Keratinocyte (primary cell): ENCODE data around the gene HRCT1. TPM values are rescaled to one million over a fixed set of nuclear protein-coding genes. Genes with fewer than 3 reads are reported as not detected.
A peak's percentile ranks its signal among the peaks of the same experiment; 100 is the strongest.

ENCODE experiments used
- DNase-seq: peaks from one replicate; pipeline ENCODE4 v3.0.0-alpha.2; 2011; ENCODE audit warnings: low read depth, missing footprints, low spot score
- FAIRE-seq: peaks from 2 replicates; lab custom pipeline; 2011; peaks lifted over from hg19 to GRCh38; lab: Jason Lieb, UNC
- H2AFZ ChIP-seq: 2 replicates; pipeline ENCODE4 v1.6.0; 2012; ENCODE audit warnings: low read length, control low read depth, inconsistent platforms; ENCODE audit not compliant: control insufficient read depth
- H3K27ac ChIP-seq: 2 replicates; pipeline ENCODE4 v1.5.1; 2011; ENCODE audit warnings: low read length; ENCODE audit not compliant: control insufficient read depth, insufficient read depth
- H3K27me3 ChIP-seq: 3 replicates; pipeline ENCODE4 v1.6.0; 2011; ENCODE audit warnings: low read length; ENCODE audit not compliant: control insufficient read depth, insufficient read depth; ENCODE audit errors: extremely low read depth
- H3K36me3 ChIP-seq, 2 experiments: 2 replicates in 1 of 2; 3 replicates in 1 of 2; pipeline ENCODE4 v1.5.1; 2011; ENCODE audit warnings: low read length in 2 of 2, mild to moderate bottlenecking in 1 of 2; ENCODE audit not compliant: control insufficient read depth in 2 of 2, insufficient read depth in 2 of 2; ENCODE audit errors: extremely low read depth in 1 of 2
- H3K4me1 ChIP-seq: 3 replicates; pipeline ENCODE4 v1.5.1; 2011; ENCODE audit warnings: low read length; ENCODE audit not compliant: control insufficient read depth, insufficient read depth; ENCODE audit errors: extremely low read depth
- H3K4me2 ChIP-seq: 3 replicates; pipeline ENCODE4 v1.6.0; 2011; ENCODE audit warnings: low read depth, low read length; ENCODE audit not compliant: control insufficient read depth, insufficient read depth; ENCODE audit errors: extremely low read depth
- H3K4me3 ChIP-seq, 3 experiments: fragments of 200-600 bp in 1 of 3; sonication (generic) in 1 of 3; 2 replicates in 2 of 3; 3 replicates in 1 of 3; pipeline ENCODE4 v1.5.1; 2011 to 2016; ENCODE audit warnings: low read length in 3 of 3, mild to moderate bottlenecking in 3 of 3, control low read depth in 2 of 3, inconsistent platforms in 1 of 3, low read depth in 1 of 3, mixed read lengths in 1 of 3, mixed run types in 1 of 3, moderate library complexity in 1 of 3; ENCODE audit not compliant: control insufficient read depth in 2 of 3, insufficient read depth in 2 of 3; ENCODE audit errors: extremely low read depth in 1 of 3
- H3K79me2 ChIP-seq: 2 replicates; pipeline ENCODE4 v1.6.0; 2012; ENCODE audit warnings: low read length; ENCODE audit not compliant: control insufficient read depth, insufficient read depth
- H3K9ac ChIP-seq: 3 replicates; pipeline ENCODE4 v1.6.0; 2011; ENCODE audit warnings: low read length; ENCODE audit not compliant: control insufficient read depth, insufficient read depth; ENCODE audit errors: extremely low read depth
- H3K9me1 ChIP-seq: 3 replicates; pipeline ENCODE4 v1.6.0; 2011; ENCODE audit warnings: low read length; ENCODE audit not compliant: control insufficient read depth, insufficient read depth; ENCODE audit errors: extremely low read depth
- H3K9me3 ChIP-seq: 2 replicates; pipeline ENCODE4 v1.5.1; 2012; ENCODE audit warnings: low read depth, low read length; ENCODE audit not compliant: control insufficient read depth
- H4K20me1 ChIP-seq: 3 replicates; pipeline ENCODE4 v1.6.0; 2011; ENCODE audit warnings: low read length; ENCODE audit not compliant: control insufficient read depth, insufficient read depth; ENCODE audit errors: extremely low read depth
- EZH2 ChIP-seq: IDR thresholded peaks from one replicate; pipeline ENCODE4 v1.6.1; 2012; ENCODE audit warnings: inconsistent platforms, mild to moderate bottlenecking, low read length, moderate library complexity
- dilution Hi-C: fragments of 300-500 bp; cut with MboI; formaldehyde crosslinking; loops from one replicate; pipeline ENCODE4 v1.7.0; 2020; ENCODE audit warnings: low sequenced_read_pairs; ENCODE audit not compliant: extremely low pct_ligation_motif_present
- polyA plus RNA-seq, 5 experiments: library from polyadenylated mRNA; depleted of rRNA in 3 of 5; stranded (reverse) in 3 of 5; stranded (forward) in 1 of 5; unstranded in 1 of 5; fragments of >200 nt; gene quantifications; 1 replicate in 1 of 5; 2 replicates in 3 of 5; 3 replicates in 1 of 5; pipeline versions ENCODE4 v1.2.1 to v1.2.3, GENCODE V29; 2011 to 2012; ENCODE audit warnings: missing spikeins in 2 of 5, low read depth in 1 of 5, low replicate concordance in 1 of 5
- TF ChIP-seq, protein P1 (sequence below), 3 experiments: IDR thresholded peaks in 1 of 3; conservative IDR thresholded peaks in 1 of 3; optimal IDR thresholded peaks in 1 of 3; 2 replicates in 2 of 3; 3 replicates in 1 of 3; pipeline versions ENCODE3 to v1.5.1; 2011; ENCODE audit warnings: low read length in 3 of 3, mild to moderate bottlenecking in 3 of 3, moderate library complexity in 2 of 3, control low read depth in 1 of 3, inconsistent platforms in 1 of 3; ENCODE audit not compliant: insufficient read depth in 2 of 3; ENCODE audit errors: extremely low read depth in 1 of 3

HRCT1 gene
- polyA plus RNA-seq, 1 donor (not counting 4 experiments of a cell fraction or from before 2014, with no cell fraction given), result not detected

DNA sequence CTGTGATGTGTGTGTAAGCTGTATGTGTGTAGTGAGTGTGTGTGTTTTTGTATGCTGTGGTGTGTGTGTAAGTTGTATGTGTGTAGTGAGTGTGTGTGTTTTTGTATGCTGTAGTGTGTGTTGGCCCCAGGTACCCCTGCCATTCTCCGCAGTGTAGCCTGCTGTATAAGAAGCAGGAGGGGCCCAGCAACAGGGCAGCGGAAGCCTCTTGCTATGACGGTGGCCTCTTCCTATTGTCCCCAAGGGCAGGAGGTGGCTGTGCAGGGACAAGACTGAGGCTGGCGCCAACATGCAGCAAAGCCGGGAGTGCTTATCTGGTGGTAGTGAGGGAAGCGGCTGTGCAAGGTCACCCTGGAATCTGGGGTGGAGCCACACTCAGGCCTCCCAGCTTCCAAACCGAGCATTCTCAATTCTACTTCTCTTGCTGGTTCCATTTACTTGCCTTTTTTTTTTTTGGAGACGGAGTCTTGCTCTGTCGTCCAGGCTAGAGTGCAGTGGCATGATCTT, 8.4 kb downstream of the HRCT1 start:
- dilution Hi-C loops, result no loop called here
- Histone ChIP-seq H3K4me2 (no peak overlapping the region), H3K27ac (no peak overlapping the region), H3K4me1 (peaks cover 4% of the 10 kb centered on the region), H4K20me1 (no peaks in the 10 kb centered on the region), H3K79me2 (no peaks in the 10 kb centered on the region), H3K27me3 (no peaks in the 10 kb centered on the region), H3K9me1 (no peaks in the 10 kb centered on the region), H3K36me3 (no peaks in the 10 kb centered on the region), H3K9me3 (no peaks in the 10 kb centered on the region), H3K4me3 (no peak overlapping the region), H3K9ac (no peak overlapping the region), H2AFZ (peak overlapping the region; percentile 70)
- FAIRE-seq, result peak; percentile 68
- TF ChIP-seq, protein P1, sequence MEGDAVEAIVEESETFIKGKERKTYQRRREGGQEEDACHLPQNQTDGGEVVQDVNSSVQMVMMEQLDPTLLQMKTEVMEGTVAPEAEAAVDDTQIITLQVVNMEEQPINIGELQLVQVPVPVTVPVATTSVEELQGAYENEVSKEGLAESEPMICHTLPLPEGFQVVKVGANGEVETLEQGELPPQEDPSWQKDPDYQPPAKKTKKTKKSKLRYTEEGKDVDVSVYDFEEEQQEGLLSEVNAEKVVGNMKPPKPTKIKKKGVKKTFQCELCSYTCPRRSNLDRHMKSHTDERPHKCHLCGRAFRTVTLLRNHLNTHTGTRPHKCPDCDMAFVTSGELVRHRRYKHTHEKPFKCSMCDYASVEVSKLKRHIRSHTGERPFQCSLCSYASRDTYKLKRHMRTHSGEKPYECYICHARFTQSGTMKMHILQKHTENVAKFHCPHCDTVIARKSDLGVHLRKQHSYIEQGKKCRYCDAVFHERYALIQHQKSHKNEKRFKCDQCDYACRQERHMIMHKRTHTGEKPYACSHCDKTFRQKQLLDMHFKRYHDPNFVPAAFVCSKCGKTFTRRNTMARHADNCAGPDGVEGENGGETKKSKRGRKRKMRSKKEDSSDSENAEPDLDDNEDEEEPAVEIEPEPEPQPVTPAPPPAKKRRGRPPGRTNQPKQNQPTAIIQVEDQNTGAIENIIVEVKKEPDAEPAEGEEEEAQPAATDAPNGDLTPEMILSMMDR (optimal IDR thresholded peaks at IDR 0.05 in 1 of 3, IDR thresholded peaks at IDR 0.05 in 1 of 3, conservative IDR thresholded peaks at IDR 0.05 in 1 of 3; ENCODE audit: extremely low read depth in 1 of 3, insufficient read depth in 2 of 3, low read length in 3 of 3), result no peak
- no peak for TF ChIP-seq EZH2
- no peak for DNase-seq

- peaks cover 4% of the 10 kb centered on the region for H3K4me1 ChIP-seq
These were observed 9.8 kb downstream of the HRCT1 start for GRCh38 chr9:35915681-35916294.

More at GRCh38 chr9:35915681-35916294, 9.8 kb downstream of the HRCT1 start:
- no peaks in the 10 kb centered on the region for H3K36me3 ChIP-seq
- FAIRE-seq, result no peak
- H3K9me1 ChIP-seq, result no peaks in the 10 kb centered on the region
- no peak for DNase-seq
- no peaks in the 10 kb centered on the region for H3K27me3 ChIP-seq
- no peak overlapping the region for H3K4me3 ChIP-seq
- no peak overlapping the region for H3K9ac ChIP-seq
- H3K4me2 ChIP-seq, result no peak overlapping the region
- H3K27ac ChIP-seq, result no peak overlapping the region
- dilution Hi-C loops, result no loop called here
- H2AFZ ChIP-seq, result no peak overlapping the region
- TF ChIP-seq EZH2, result no peak
- TF ChIP-seq, protein P1 (optimal IDR thresholded peaks at IDR 0.05 in 1 of 3, IDR thresholded peaks at IDR 0.05 in 1 of 3, conservative IDR thresholded peaks at IDR 0.05 in 1 of 3; ENCODE audit: extremely low read depth in 1 of 3, insufficient read depth in 2 of 3, low read length in 3 of 3), result no peak
- no peaks in the 10 kb centered on the region for H3K9me3 ChIP-seq
- H3K79me2 ChIP-seq, result no peaks in the 10 kb centered on the region
- H4K20me1 ChIP-seq, result no peaks in the 10 kb centered on the region
